GM15510 (cell line): Measurements from ENCODE around the gene DHFR.

Source experiments
- POLR2A ChIP-seq: IDR thresholded peaks from 3 replicates; pipeline ENCODE4 v1.6.1; 2011; ENCODE audit warnings: borderline replicate concordance; ENCODE audit not compliant: insufficient read length; ENCODE audit errors: extremely low read depth

DHFR gene

DNA sequence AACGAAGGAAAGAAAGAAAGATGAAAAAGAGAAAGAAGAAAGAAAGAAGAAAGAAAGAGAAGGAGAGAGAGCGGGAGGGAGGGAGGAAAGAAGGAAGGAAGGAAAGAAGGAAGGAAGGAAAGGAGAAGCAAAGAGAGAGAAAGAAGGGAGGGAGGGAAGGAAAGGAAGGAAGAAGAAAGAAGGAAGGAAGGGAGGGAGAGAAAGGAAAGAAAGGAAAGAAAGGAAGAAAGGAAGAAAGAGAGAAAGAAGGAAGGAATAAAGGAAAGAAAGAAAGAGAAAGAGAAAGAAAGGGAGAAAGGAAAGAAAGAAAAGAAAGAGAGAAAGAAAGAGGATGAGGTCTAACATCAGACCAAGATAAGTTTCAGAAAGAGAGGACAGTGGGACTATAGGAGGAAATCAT lies 75.7 kb downstream of the DHFR start:
- no peak for TF ChIP-seq POLR2A

DNA sequence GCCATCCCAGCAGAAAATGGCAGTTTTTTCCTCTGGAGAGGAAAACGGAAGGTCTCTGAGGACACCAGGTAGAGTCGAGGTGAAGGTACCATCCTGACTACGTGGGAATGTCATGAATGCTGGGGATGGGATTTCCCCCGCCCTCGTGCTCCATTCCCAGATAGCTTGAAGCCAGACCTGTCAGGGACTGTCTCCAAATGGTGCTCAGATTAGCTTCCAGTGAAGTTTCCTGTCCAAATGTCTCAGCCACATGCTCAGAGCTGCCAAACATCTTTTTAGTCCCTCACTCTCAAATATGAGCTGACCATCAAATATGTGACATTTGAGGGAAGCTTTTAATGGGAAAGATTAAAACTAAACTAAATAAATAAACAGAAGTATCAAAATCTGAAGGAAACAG lies 77.1 kb downstream of the DHFR start:
- no peak for TF ChIP-seq POLR2A

DNA sequence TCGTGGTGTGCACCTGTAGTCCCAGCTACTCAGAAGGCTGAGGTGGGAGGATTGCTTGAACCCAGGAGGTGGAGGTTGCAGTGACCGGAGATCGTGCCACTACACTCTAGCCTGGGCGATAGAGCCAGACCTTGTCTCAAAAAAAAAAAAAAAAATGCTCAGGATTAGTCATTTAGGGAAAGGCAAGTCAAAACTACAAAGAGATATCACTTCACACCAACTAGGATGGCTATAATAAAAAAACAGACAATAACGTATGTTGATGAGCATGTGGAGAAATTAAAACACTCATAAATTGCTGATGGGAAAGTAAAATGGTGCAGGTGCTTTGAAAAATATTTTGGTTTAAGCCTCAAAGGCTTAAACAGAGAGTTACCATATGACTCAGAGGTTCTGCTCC lies 78.4 kb downstream of the DHFR start:
- no peak for TF ChIP-seq POLR2A
